Gastrocnemius medialis (tissue), 4 donors: ENCODE measurements around the gene ANKRD11.

Experiments
- POLR2A ChIP-seq, 2 donors: fragments of 450-650 bp; IDR thresholded peaks; one replicate each; pipeline ENCODE4 v1.6.1; 2017; ENCODE audit warnings: antibody characterized with exemption in 2 of 2, mild to moderate bottlenecking in 2 of 2, moderate library complexity in 2 of 2
- TF ChIP-seq, protein P1 (sequence below), 5 experiments: fragments of 450-650 bp in 3 of 5; fragments of 200-600 bp in 2 of 5; sonication (generic) in 2 of 5; IDR thresholded peaks in 4 of 5; conservative IDR thresholded peaks in 1 of 5; 1 replicate in 4 of 5; 2 replicates in 1 of 5; pipeline ENCODE4 v1.5.1; 2016 to 2019; ENCODE audit warnings: antibody characterized with exemption in 5 of 5, mild to moderate bottlenecking in 3 of 5, moderate library complexity in 3 of 5

DNA sequence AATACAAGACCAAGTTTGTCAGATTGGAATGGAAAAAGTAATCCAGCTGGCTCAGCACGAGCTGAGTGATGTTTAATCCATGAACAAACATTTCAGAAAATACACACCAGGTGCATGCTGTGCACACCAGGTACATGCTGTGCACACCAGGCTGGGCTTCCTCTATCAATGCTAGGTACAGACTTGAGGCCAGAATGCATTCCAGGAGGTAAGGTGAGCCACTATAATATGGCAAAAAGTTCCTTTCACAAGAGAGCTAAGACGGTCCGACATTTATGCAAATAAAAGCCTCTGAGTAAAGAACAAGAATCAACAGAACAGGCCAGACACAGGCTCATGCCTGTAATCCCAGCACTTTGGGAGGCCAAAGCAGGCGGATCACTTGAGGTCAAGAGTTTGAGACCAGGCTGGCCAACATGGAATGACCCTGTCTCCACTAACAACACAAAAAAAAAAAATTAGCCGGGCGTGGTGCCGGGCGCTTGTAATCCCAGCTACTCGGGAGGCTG lies 144.7 kb downstream of the ANKRD11 start:
- TF ChIP-seq, protein P1, sequence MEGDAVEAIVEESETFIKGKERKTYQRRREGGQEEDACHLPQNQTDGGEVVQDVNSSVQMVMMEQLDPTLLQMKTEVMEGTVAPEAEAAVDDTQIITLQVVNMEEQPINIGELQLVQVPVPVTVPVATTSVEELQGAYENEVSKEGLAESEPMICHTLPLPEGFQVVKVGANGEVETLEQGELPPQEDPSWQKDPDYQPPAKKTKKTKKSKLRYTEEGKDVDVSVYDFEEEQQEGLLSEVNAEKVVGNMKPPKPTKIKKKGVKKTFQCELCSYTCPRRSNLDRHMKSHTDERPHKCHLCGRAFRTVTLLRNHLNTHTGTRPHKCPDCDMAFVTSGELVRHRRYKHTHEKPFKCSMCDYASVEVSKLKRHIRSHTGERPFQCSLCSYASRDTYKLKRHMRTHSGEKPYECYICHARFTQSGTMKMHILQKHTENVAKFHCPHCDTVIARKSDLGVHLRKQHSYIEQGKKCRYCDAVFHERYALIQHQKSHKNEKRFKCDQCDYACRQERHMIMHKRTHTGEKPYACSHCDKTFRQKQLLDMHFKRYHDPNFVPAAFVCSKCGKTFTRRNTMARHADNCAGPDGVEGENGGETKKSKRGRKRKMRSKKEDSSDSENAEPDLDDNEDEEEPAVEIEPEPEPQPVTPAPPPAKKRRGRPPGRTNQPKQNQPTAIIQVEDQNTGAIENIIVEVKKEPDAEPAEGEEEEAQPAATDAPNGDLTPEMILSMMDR (IDR thresholded peaks at IDR 0.05 in 4 of 5, conservative IDR thresholded peaks at IDR 0.05 in 1 of 5), result no peak
- TF ChIP-seq POLR2A (IDR thresholded peaks at IDR 0.05), result no peak
